Sciatic nerve (tissue), 2 donors: ENCODE measurements around the gene PTPRD. TPM values are rescaled to one million over a fixed set of nuclear protein-coding genes. Genes with fewer than 3 reads are reported as not detected.
A peak's percentile ranks its signal among the peaks of the same experiment; 100 is the strongest.

ENCODE experiments used
- ATAC-seq: fragments of 200-7000 bp; cut with Tn5 transposase; one replicate; pipeline ENCODE4 v1.9.1; 2020; ENCODE audit warnings: mild to moderate bottlenecking, moderate library complexity
- DNase-seq: peaks from one replicate; pipeline ENCODE4 v3.0.0-alpha.2; 2020; ENCODE audit warnings: low spot score
- intact Hi-C: fragments of 100-400 bp; cut with DNase I; formaldehyde crosslinking; loops from one replicate; pipeline ENCODE4 v1.14.2; 2022
- total RNA-seq: library from RNA; stranded (reverse); fragmentation: NEBNext Ultra II Directional; extraction: Animal tissue kit (Norgen Biotek cat#: 25700); gene quantifications from one replicate; pipeline ENCODE4 v1.2.1, GENCODE V29; 2021
- donor health status: DM: no; HTN: no; CAD: no.
- donor health status: DM: no; HTN: no; CAD: no.

The PTPRD gene
- total RNA-seq, 1 donor from 2014 or later: 4.7 TPM

GRCh38 chr9:8860925-8861324 is 1751.9 kb downstream of the PTPRD start:
- DNase-seq: no peak
- intact Hi-C loops: no loop called here
- no peak for ATAC-seq

- intact Hi-C loops: no loop called here
- ATAC-seq: no peak
Measured at GRCh38 chr9:8860086-8860485, 1752.7 kb downstream of the PTPRD start.

GRCh38 chr9:8859416-8859815 is 1753.4 kb downstream of the PTPRD start:
- DNase-seq (no peak), ATAC-seq (no peak)
- intact Hi-C loops: no loop called here

More at GRCh38 chr9:8860086-8860485, 1752.7 kb downstream of the PTPRD start:
- DNase-seq: no peak

GRCh38 chr9:8858596-8859161 is 1754.1 kb downstream of the PTPRD start:
- DNase-seq (no peak), ATAC-seq (peak; percentile 59)
- intact Hi-C loops: no loop called here

- DNase-seq: peak; percentile 78
- intact Hi-C loops: no loop called here
- peak; percentile 94 for ATAC-seq
Measured at GRCh38 chr9:8857926-8858595, 1754.7 kb downstream of the PTPRD start.

- ATAC-seq (peak; percentile 8), DNase-seq (no peak)
- intact Hi-C loops: no loop called here
Measured at GRCh38 chr9:8857068-8857925, 1755.5 kb downstream of the PTPRD start.

- ATAC-seq (no peak), DNase-seq (no peak)
- intact Hi-C loops: no loop called here
Measured at GRCh38 chr9:8856396-8857067, 1756.3 kb downstream of the PTPRD start.

GRCh38 chr9:8855046-8855445 is 1757.8 kb downstream of the PTPRD start:
- no peak for ATAC-seq
- intact Hi-C loops: no loop called here
- no peak for DNase-seq

- DNase-seq: no peak
- ATAC-seq: no peak
- intact Hi-C loops: no loop called here
Measured at GRCh38 chr9:8852301-8852864, 1760.4 kb downstream of the PTPRD start.

GRCh38 chr9:8850914-8851313 is 1761.9 kb downstream of the PTPRD start:
- no peak for ATAC-seq
- intact Hi-C loops: no loop called here
- no peak for DNase-seq

- intact Hi-C loops: no loop called here
- DNase-seq (no peak), ATAC-seq (no peak)
Measured at GRCh38 chr9:8845808-8846207, 1767.0 kb downstream of the PTPRD start.

GRCh38 chr9:8845376-8845775 is 1767.4 kb downstream of the PTPRD start:
- intact Hi-C loops: no loop called here
- no peak for DNase-seq
- ATAC-seq: no peak

GRCh38 chr9:8844549-8844948 is 1768.3 kb downstream of the PTPRD start:
- no peak for ATAC-seq
- intact Hi-C loops: no loop called here
- DNase-seq: no peak

GRCh38 chr9:8842402-8843193 is 1770.2 kb downstream of the PTPRD start:
- ATAC-seq (no peak), DNase-seq (no peak)
- intact Hi-C loops: no loop called here

- DNase-seq: no peak
- no peak for ATAC-seq
- intact Hi-C loops: no loop called here
Measured at GRCh38 chr9:8838136-8838535, 1774.7 kb downstream of the PTPRD start.

GRCh38 chr9:8835291-8835690 is 1777.5 kb downstream of the PTPRD start:
- intact Hi-C loops: no loop called here

GRCh38 chr9:8832955-8833354 is 1779.8 kb downstream of the PTPRD start:
- intact Hi-C loops: no loop called here
- DNase-seq (no peak), ATAC-seq (no peak)

More at GRCh38 chr9:8835291-8835690, 1777.5 kb downstream of the PTPRD start:
- ATAC-seq: no peak
- no peak for DNase-seq

GRCh38 chr9:8832386-8832785 is 1780.4 kb downstream of the PTPRD start:
- ATAC-seq: no peak
- intact Hi-C loops: no loop called here

More at GRCh38 chr9:8832386-8832785, 1780.4 kb downstream of the PTPRD start:
- no peak for DNase-seq
